Stimulated activated CD4-positive, alpha-beta T cell treated with anti-CD3 and anti-CD28 coated beads, Interleukin-12 subunit alpha, Interleukin-12 subunit beta, amount 100 ng/mL, for 4 hours (primary cell): Measurements from ENCODE around the gene SH3BP5L.

Source experiments
- DNase-seq: peaks from one replicate; pipeline ENCODE4 v3.0.0-alpha.2; 2020

The SH3BP5L gene

GRCh38 chr1:248825136-248825535 is 579 bp downstream of the SH3BP5L start:
- no peak for DNase-seq

GRCh38 chr1:248824701-248825100 is 1.0 kb downstream of the SH3BP5L start:
- no peak for DNase-seq

- no peak for DNase-seq
Measured at GRCh38 chr1:248824301-248824700, 1.4 kb downstream of the SH3BP5L start.

- DNase-seq = no peak
Measured at GRCh38 chr1:248823517-248824001, 2.2 kb downstream of the SH3BP5L start.

GRCh38 chr1:248822148-248823032 is 3.3 kb downstream of the SH3BP5L start:
- DNase-seq = no peak

GRCh38 chr1:248821641-248822040 is 4.1 kb downstream of the SH3BP5L start:
- DNase-seq = no peak

- no peak for DNase-seq
Measured at GRCh38 chr1:248821101-248821500, 4.6 kb downstream of the SH3BP5L start.

GRCh38 chr1:248820041-248820585 is 5.6 kb downstream of the SH3BP5L start:
- no peak for DNase-seq

- DNase-seq = no peak
Measured at GRCh38 chr1:248818505-248819374, 7.0 kb downstream of the SH3BP5L start.

- DNase-seq = no peak
Measured at GRCh38 chr1:248817065-248817464, 8.7 kb downstream of the SH3BP5L start.

- DNase-seq = no peak
Measured at GRCh38 chr1:248816042-248816851, 9.5 kb downstream of the SH3BP5L start.

- DNase-seq = no peak
Measured at GRCh38 chr1:248815407-248816034, 10.2 kb downstream of the SH3BP5L start.

GRCh38 chr1:248814351-248814750 is 11.4 kb downstream of the SH3BP5L start:
- DNase-seq = no peak

GRCh38 chr1:248813546-248813945 is 12.2 kb downstream of the SH3BP5L start:
- DNase-seq = no peak

- DNase-seq = no peak
Measured at GRCh38 chr1:248812736-248813425, 12.8 kb downstream of the SH3BP5L start.

- DNase-seq = no peak
Measured at GRCh38 chr1:248811514-248812490, 13.9 kb downstream of the SH3BP5L start.

- DNase-seq = no peak
Measured at GRCh38 chr1:248810727-248811513, 14.8 kb downstream of the SH3BP5L start.

- no peak for DNase-seq
Measured at GRCh38 chr1:248810000-248810726, 15.6 kb downstream of the SH3BP5L start.
